ENCODE measurements around the gene KAZALD1. TPM values are rescaled to one million over a fixed set of nuclear protein-coding genes. Genes with fewer than 3 reads are reported as not detected.

The KAZALD1 gene
- total RNA-seq, 4 donors from 2014 or later: 4.0 to 13.5 (median 8.4) TPM

DNA sequence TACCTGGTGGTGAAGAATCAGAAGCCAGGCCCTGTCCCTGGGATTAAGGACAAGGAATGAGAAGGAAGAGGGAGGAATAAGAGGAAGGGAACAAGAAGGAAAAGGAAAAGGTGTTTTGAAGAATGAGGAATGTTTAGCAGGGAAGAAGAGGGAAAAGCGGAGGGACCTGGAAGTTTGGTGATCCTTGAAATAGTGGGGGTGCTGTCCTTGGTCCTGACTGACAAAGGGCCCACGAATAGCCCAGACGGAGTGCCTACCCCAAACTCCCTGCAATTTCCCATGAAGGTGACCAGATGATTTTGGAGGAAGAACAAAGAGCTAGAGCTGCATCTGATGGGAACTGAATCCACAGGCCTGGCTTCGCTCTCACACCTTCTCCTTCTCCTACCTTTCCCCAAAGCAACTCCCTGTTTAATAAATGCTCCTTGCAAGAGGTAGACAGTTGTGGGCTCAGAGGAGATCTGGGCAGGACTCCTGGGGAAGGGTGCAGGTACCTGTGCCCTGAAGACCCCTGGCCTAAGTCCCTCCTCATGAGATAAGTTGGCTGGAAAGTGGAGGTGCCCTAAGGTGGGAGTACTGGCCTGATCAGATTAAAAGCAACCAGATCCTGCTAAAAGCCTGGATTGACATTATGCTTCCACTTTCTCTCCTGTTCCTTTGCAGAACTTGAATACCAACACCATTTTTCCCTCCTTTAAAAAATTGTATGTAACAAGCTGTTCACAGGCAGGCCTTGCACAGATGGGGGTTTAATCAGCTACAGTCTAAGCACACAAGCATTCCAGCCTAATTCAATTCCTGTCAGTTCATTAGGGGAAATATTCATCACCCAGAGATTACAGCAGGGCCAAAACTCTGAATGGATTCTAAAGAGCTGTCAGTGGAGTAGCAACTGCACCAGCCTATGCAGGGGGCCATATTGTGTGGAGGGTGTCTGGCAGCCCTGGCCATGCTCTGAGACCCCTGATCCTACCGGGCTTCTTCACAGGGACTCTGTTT is 19.4 kb downstream of the KAZALD1 start:
- no peak for DNase-seq (ENCODE audit: low spot score in 2 of 2)
- H3K27ac ChIP-seq: no peak overlapping the region
- H3K4me1 ChIP-seq: no peaks in the 10 kb centered on the region
- H3K27me3 ChIP-seq: peaks cover 0 to 80% of the 10 kb centered on the region in 2 donors
- no peak overlapping the region for H3K4me3 ChIP-seq
- no peaks in the 10 kb centered on the region for H3K36me3 ChIP-seq
- TF ChIP-seq POLR2A (IDR thresholded peaks at IDR 0.05) (no peak), EP300 (IDR thresholded peaks at IDR 0.05) (no peak), CTCF (IDR thresholded peaks at IDR 0.05) (no peak)
- WGBS, 2 donors: 31 to 37% methylated on average over 5 of the region's 5 CpGs
- no peaks in the 10 kb centered on the region for H3K9me3 ChIP-seq

DNA sequence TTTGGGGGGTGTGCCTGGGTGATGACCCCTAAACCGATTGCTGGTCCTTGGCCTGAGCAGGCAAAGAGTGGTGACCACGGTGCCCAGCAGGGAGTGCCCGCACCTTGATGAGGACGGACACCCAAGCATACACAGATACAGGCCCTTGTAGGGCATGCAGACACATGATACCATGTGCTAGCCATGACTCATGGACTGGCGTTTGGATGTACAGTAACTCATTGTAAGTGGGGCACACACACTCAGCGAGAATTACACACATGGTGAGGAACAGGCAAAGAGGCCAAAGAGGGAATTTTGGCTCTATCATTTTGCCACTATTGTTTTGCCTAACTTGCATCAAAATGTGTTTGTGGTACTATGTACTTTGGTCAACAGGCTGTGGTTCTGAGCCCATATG is 24.1 kb downstream of the KAZALD1 start:
- no peak for TF ChIP-seq EP300 (IDR thresholded peaks at IDR 0.05)
- no peak for TF ChIP-seq CTCF (IDR thresholded peaks at IDR 0.05)
- TF ChIP-seq POLR2A (IDR thresholded peaks at IDR 0.05): no peak
- Histone ChIP-seq H3K27ac (no peak overlapping the region), H3K36me3 (no peaks in the 10 kb centered on the region), H3K27me3 (peaks cover 0 to 85% of the 10 kb centered on the region in 2 donors), H3K4me3 (no peak overlapping the region), H3K4me1 (no peaks in the 10 kb centered on the region), H3K9me3 (no peaks in the 10 kb centered on the region)
- DNase-seq (ENCODE audit: low spot score in 2 of 2): no peak
- 70 to 74% methylated on average over 6 of the region's 6 CpGs for WGBS, 2 donors

DNA sequence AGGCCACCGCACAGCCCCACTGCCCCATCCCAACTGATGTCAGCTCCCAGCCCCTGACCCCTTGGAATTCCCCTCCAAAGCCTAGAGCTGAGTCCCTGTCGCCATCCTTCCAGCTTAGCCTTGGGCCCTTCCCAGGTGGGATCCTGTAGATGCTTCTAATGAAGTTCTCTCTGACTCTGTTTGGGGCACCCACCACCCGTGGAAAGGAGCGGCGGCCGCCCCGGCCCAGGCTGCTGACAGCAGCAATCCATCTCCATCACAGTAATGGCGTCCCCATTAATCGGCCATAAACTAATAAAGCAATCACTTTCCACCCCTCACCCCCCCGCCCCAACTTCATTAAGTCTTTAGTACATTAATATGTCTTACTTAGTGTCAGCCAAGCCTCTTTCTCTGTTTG is 25.6 kb downstream of the KAZALD1 start:
- no peak for TF ChIP-seq POLR2A (IDR thresholded peaks at IDR 0.05)
- no peak for TF ChIP-seq CTCF (IDR thresholded peaks at IDR 0.05)
- TF ChIP-seq EP300 (IDR thresholded peaks at IDR 0.05): no peak
- no peak overlapping the region for H3K27ac ChIP-seq
- no peaks in the 10 kb centered on the region for H3K36me3 ChIP-seq
- 31% methylated on average over 10 of the region's 10 CpGs for WGBS, 2 donors
- peaks cover 0 to 89% of the 10 kb centered on the region in 2 donors for H3K27me3 ChIP-seq
- no peak for DNase-seq (ENCODE audit: low spot score in 2 of 2)
- H3K9me3 ChIP-seq: no peaks in the 10 kb centered on the region
- no peaks in the 10 kb centered on the region for H3K4me1 ChIP-seq
- no peak overlapping the region for H3K4me3 ChIP-seq

DNA sequence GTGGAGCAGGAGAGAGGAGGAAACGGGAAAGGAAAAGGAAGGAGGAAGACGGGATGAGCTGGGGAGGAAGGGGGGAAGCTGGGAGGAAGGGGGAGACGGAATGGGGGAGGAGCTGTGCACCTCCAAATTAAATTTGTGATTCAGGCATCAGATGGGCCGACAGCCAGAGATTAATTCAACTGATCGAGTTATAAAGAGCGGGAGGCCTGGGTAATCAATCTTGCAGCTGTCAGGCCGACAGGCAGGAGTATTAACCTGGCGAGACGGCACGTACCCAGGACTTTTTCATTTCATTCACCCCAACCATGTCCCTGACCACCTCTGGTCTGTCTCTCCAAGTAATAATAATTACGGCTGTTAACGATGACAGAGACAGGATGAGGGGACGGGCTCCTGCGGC is 26.2 kb downstream of the KAZALD1 start:
- Histone ChIP-seq H3K9me3 (no peaks in the 10 kb centered on the region), H3K27me3 (peaks cover 0 to 89% of the 10 kb centered on the region in 2 donors), H3K4me1 (no peaks in the 10 kb centered on the region), H3K27ac (no peak overlapping the region), H3K36me3 (no peaks in the 10 kb centered on the region), H3K4me3 (no peak overlapping the region)
- WGBS, 2 donors: 29 to 33% methylated on average over 14 of the region's 14 CpGs
- DNase-seq (ENCODE audit: low spot score in 2 of 2): no peak
- TF ChIP-seq POLR2A (IDR thresholded peaks at IDR 0.05): no peak
- TF ChIP-seq EP300 (IDR thresholded peaks at IDR 0.05): no peak
- no peak for TF ChIP-seq CTCF (IDR thresholded peaks at IDR 0.05)
